ENCODE measurements around the gene LYL1. TPM values are rescaled to one million over a fixed set of nuclear protein-coding genes. Genes with fewer than 3 reads are reported as not detected.

Gene LYL1
- total and polyA plus RNA-seq, 2 donors (not counting 3 experiments of a cell fraction or from before 2014, with no cell fraction given) = 74.4 to 87.3 TPM

DNA sequence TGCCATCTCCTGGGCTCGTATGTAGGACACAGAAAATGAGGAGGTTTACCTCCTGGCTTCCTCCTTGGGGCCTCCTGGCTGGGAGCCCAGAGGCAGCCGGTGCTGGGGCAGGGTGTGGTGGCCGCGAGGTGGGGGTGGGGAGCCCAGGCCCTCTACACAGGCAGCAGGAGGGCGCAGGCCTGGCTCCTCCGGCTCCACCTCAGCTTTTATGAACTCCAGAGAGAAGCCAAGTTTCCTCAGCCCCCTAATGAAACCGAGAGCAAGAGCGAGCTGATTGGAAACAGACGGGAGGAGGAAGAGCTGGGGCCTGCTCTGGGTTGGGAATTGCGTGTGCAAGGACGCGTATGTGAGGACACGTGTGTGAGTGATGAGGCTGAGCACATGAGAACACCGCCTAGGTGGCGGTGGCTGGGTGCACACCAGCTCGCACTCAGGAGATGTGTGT, 23.1 kb downstream of the LYL1 start:
- FAIRE-seq = no peak
- POLR2A ChIA-PET = no interaction called here

DNA sequence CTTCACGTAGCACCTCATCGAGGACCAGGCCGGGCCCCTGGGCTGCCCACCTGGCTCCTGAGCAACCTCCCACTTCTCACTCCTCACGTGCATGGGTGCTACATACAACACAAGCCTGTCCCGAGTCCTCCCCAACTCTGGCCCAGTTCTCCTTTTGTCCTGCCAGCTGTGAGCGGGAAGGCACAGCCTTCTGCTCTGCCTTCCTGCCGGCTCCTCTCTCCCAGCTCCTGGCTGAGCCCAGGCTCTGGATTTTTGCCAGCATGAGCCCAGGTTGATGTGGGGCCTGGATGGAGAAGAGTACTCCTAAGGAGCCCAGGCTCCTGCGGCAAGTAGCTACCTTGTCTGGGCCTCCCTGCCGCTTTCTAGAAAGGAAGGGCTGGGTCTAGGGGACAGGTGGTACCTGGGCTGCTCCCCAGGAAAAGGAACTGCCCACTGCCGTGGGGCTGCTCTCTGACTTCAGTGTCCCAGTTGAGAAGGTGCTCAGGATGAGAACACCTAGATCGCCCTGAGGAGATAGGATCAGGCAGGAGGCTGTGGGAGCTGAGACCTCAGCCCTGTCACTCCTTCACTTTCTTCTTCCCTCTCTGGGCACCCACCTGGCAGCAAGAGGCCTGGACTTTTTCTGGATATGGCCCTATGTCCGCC, 23.6 kb downstream of the LYL1 start:
- ChIA-PET POLR2A (no interaction called here), CTCF (interaction anchor here (1.4 to 4.7 kb wide), 7 partner anchors 15 to 113 kb away, joined by 3 to 32 read pairs (median 14); no protein-coding TSS in a partner anchor)
- no peaks in the 10 kb centered on the region for H3K27me3 ChIP-seq (ENCODE audit: control insufficient read depth in 2 of 2, insufficient read depth in 2 of 2, low read length in 2 of 2)
- no peak overlapping the region for H2AFZ ChIP-seq (ENCODE audit: low read depth, low read length)
- H3K9ac ChIP-seq (replicated peaks; ENCODE audit: extremely low read depth, insufficient read depth, low read length) = no peak overlapping the region
- BruUV-seq (replicated peaks) = no TSS peak
- H3K79me2 ChIP-seq (ENCODE audit: control insufficient read depth, insufficient read depth, low read length) = no peaks in the 10 kb centered on the region
- H4K20me1 ChIP-seq (replicated peaks; ENCODE audit: control insufficient read depth, extremely low read depth, insufficient read depth, low read length) = no peaks in the 10 kb centered on the region
- H3K36me3 ChIP-seq (ENCODE audit: control insufficient read depth in 2 of 2, extremely low read depth in 1 of 2, insufficient read depth in 2 of 2, low read length in 2 of 2) = peaks cover 0 to 5% of the 10 kb centered on the region in 2 experiments
- no peaks in the 10 kb centered on the region for H3K9me1 ChIP-seq (replicated peaks; ENCODE audit: control insufficient read depth, extremely low read depth, insufficient read depth, low read length)
- no peak overlapping the region for H3K4me3 ChIP-seq (replicated peaks in 1 of 3; ENCODE audit: insufficient read depth in 1 of 3, low read depth in 1 of 3, low read length in 3 of 3)
- intact Hi-C loops (cut with micrococcal nuclease) = no loop called here
- H3K9me3 ChIP-seq (replicated peaks; ENCODE audit: control insufficient read depth, insufficient read depth, low read length) = no peaks in the 10 kb centered on the region
- H3K4me1 ChIP-seq (ENCODE audit: control insufficient read depth, extremely low read depth, insufficient read depth, low read length) = peaks cover 4% of the 10 kb centered on the region
- DNase-seq (ENCODE audit: low read depth, low spot score) = no peak
- dilution Hi-C loops (cut with MboI; ENCODE audit: extremely low pct_ligation_motif_present, low sequenced_read_pairs) = no loop called here
- H3K27ac ChIP-seq (ENCODE audit: insufficient read depth, low read depth, low read length) = no peak overlapping the region
- no peak overlapping the region for H3K4me2 ChIP-seq (ENCODE audit: insufficient read depth, low read length)
- TF ChIP-seq FOS (IDR thresholded peaks at IDR 0.05; ENCODE audit: borderline replicate concordance, insufficient read depth, low read length) (no peak), GATA2 (IDR thresholded peaks at IDR 0.05; ENCODE audit: insufficient read depth, insufficient read length, low read depth, low read length) (no peak), MYC (IDR thresholded peaks at IDR 0.05; ENCODE audit: low read depth, low read length) (no peak), EZH2 (IDR thresholded peaks at IDR 0.05; ENCODE audit: borderline replicate concordance, low read depth, low read length, severe bottlenecking) (no peak), JUN (IDR thresholded peaks at IDR 0.05; ENCODE audit: borderline replicate concordance, insufficient read depth, insufficient read length, low read depth) (no peak), POLR2A (IDR thresholded peaks at IDR 0.05; ENCODE audit: low read depth, low read length) (no peak), POLR2AphosphoS5 (IDR thresholded peaks at IDR 0.05; ENCODE audit: insufficient read depth, low read depth, low read length) (no peak)
- TF ChIP-seq, protein P1, sequence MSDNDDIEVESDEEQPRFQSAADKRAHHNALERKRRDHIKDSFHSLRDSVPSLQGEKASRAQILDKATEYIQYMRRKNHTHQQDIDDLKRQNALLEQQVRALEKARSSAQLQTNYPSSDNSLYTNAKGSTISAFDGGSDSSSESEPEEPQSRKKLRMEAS (IDR thresholded peaks at IDR 0.05; ENCODE audit: insufficient read depth, insufficient read length) = no peak
- TF ChIP-seq, protein P2, sequence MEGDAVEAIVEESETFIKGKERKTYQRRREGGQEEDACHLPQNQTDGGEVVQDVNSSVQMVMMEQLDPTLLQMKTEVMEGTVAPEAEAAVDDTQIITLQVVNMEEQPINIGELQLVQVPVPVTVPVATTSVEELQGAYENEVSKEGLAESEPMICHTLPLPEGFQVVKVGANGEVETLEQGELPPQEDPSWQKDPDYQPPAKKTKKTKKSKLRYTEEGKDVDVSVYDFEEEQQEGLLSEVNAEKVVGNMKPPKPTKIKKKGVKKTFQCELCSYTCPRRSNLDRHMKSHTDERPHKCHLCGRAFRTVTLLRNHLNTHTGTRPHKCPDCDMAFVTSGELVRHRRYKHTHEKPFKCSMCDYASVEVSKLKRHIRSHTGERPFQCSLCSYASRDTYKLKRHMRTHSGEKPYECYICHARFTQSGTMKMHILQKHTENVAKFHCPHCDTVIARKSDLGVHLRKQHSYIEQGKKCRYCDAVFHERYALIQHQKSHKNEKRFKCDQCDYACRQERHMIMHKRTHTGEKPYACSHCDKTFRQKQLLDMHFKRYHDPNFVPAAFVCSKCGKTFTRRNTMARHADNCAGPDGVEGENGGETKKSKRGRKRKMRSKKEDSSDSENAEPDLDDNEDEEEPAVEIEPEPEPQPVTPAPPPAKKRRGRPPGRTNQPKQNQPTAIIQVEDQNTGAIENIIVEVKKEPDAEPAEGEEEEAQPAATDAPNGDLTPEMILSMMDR (IDR thresholded peaks at IDR 0.05; ENCODE audit: extremely low read depth in 1 of 2, insufficient read depth in 1 of 2, low read depth in 1 of 2, low read length in 2 of 2) = no peak
- FAIRE-seq = no peak

More for the DNA sequence above, 23.1 kb downstream of the LYL1 start:
- H4K20me1 ChIP-seq (replicated peaks; ENCODE audit: control insufficient read depth, extremely low read depth, insufficient read depth, low read length) = no peaks in the 10 kb centered on the region
- dilution Hi-C loops (cut with MboI; ENCODE audit: extremely low pct_ligation_motif_present, low sequenced_read_pairs) = no loop called here
- no peak overlapping the region for H2AFZ ChIP-seq (ENCODE audit: low read depth, low read length)
- TF ChIP-seq JUN (IDR thresholded peaks at IDR 0.05; ENCODE audit: borderline replicate concordance, insufficient read depth, insufficient read length, low read depth) (no peak), POLR2A (IDR thresholded peaks at IDR 0.05; ENCODE audit: low read depth, low read length) (no peak)
- H3K9me3 ChIP-seq (replicated peaks; ENCODE audit: control insufficient read depth, insufficient read depth, low read length) = no peaks in the 10 kb centered on the region
- intact Hi-C loops (cut with micrococcal nuclease) = no loop called here
- H3K9me1 ChIP-seq (replicated peaks; ENCODE audit: control insufficient read depth, extremely low read depth, insufficient read depth, low read length) = no peaks in the 10 kb centered on the region
- H3K4me1 ChIP-seq (ENCODE audit: control insufficient read depth, extremely low read depth, insufficient read depth, low read length) = peaks cover 4% of the 10 kb centered on the region
- H3K36me3 ChIP-seq (ENCODE audit: control insufficient read depth in 2 of 2, extremely low read depth in 1 of 2, insufficient read depth in 2 of 2, low read length in 2 of 2) = peaks cover 0 to 4% of the 10 kb centered on the region in 2 experiments
- no peak overlapping the region for H3K9ac ChIP-seq (replicated peaks; ENCODE audit: extremely low read depth, insufficient read depth, low read length)
- no peaks in the 10 kb centered on the region for H3K79me2 ChIP-seq (ENCODE audit: control insufficient read depth, insufficient read depth, low read length)
- no peak overlapping the region for H3K4me3 ChIP-seq (replicated peaks in 1 of 3; ENCODE audit: insufficient read depth in 1 of 3, low read depth in 1 of 3, low read length in 3 of 3)
- BruUV-seq (replicated peaks) = no TSS peak
- H3K27ac ChIP-seq (ENCODE audit: insufficient read depth, low read depth, low read length) = no peak overlapping the region
- no peaks in the 10 kb centered on the region for H3K27me3 ChIP-seq (ENCODE audit: control insufficient read depth in 2 of 2, insufficient read depth in 2 of 2, low read length in 2 of 2)
- peak; percentile 28 for DNase-seq (ENCODE audit: low read depth, low spot score)
- CTCF ChIA-PET = interaction anchor here (1.4 to 4.7 kb wide), 7 partner anchors 14 to 114 kb away, joined by 3 to 32 read pairs (median 14); no protein-coding TSS in a partner anchor
- no peak overlapping the region for H3K4me2 ChIP-seq (ENCODE audit: insufficient read depth, low read length)

All from endothelial cell of umbilical vein (primary cell).